Smooth muscle cell (in vitro differentiated cells): ENCODE data around the gene USP53. TPM values are rescaled to one million over a fixed set of nuclear protein-coding genes. Genes with fewer than 3 reads are reported as not detected.

Experiments
- DNase-seq: peaks from one replicate; lab custom pipeline; 2025; ENCODE audit not compliant: unreplicated experiment; lab: John Stamatoyannopoulos, UW
- H2AFZ ChIP-seq: fragments of 200-600 bp; sonication (generic); 2 replicates; pipeline ENCODE4 v1.6.0; 2016; ENCODE audit warnings: antibody characterized with exemption, low read depth, mild to moderate bottlenecking
- H3F3A ChIP-seq: fragments of 200-600 bp; sonication (generic); 2 replicates; pipeline ENCODE4 v1.6.0; 2017; ENCODE audit warnings: antibody characterized with exemption, low read depth
- H3K27ac ChIP-seq: fragments of 200-600 bp; sonication (generic); 2 replicates; pipeline ENCODE4 v1.5.1; 2016; ENCODE audit warnings: low read depth, mild to moderate bottlenecking
- H3K27me3 ChIP-seq: fragments of 200-600 bp; sonication (generic); 2 replicates; pipeline ENCODE4 v1.6.1; 2016; ENCODE audit warnings: low read depth, mild to moderate bottlenecking
- H3K36me3 ChIP-seq: fragments of 200-600 bp; sonication (generic); 2 replicates; pipeline ENCODE4 v1.5.1; 2016; ENCODE audit warnings: low read depth
- H3K4me1 ChIP-seq: fragments of 200-600 bp; sonication (generic); 2 replicates; pipeline ENCODE4 v1.5.1; 2016; ENCODE audit warnings: low read depth
- H3K4me2 ChIP-seq: fragments of 200-600 bp; sonication (generic); 2 replicates; pipeline ENCODE4 v1.6.0; 2016; ENCODE audit warnings: mild to moderate bottlenecking
- H3K4me3 ChIP-seq: fragments of 200-600 bp; sonication (generic); 2 replicates; pipeline ENCODE4 v1.5.1; 2016; ENCODE audit warnings: mild to moderate bottlenecking
- H3K79me2 ChIP-seq: fragments of 200-600 bp; sonication (generic); 2 replicates; pipeline ENCODE4 v1.6.0; 2016; ENCODE audit warnings: low read depth, mild to moderate bottlenecking
- H3K9ac ChIP-seq: fragments of 200-600 bp; sonication (generic); 2 replicates; pipeline ENCODE4 v1.6.0; 2016; ENCODE audit warnings: low read depth
- H3K9me3 ChIP-seq: fragments of 200-600 bp; sonication (generic); replicated peaks from 2 replicates; pipeline ENCODE4 v1.5.1; 2016; ENCODE audit warnings: low read depth
- H4K20me1 ChIP-seq: fragments of 200-600 bp; sonication (generic); 2 replicates; pipeline ENCODE4 v1.6.0; 2016; ENCODE audit warnings: low read depth
- WGBS: methylation state at CpG from one replicate; pipeline ENCODE4 v1.1.7; 2016; ENCODE audit warnings: low lambda C conversion rate; 5-methylcytosine and 5-hydroxymethylcytosine counted together
- polyA plus RNA-seq: library from polyadenylated mRNA; unstranded; fragments of >200 nt; fragmentation: Nextera tagmentation; extraction: Ambion mirVana; gene quantifications from 2 replicates; pipeline ENCODE4 v1.2.1, GENCODE V29; 2016
- total RNA-seq: library from RNA; depleted of rRNA; stranded (reverse); fragments of >200 nt; gene quantifications from 2 replicates; pipeline ENCODE4 v1.2.3, GENCODE V29; 2014
- TF ChIP-seq, protein P1 (sequence below): fragments of 200-600 bp; sonication (generic); IDR thresholded peaks from 2 replicates; pipeline ENCODE4 v1.5.1; 2017; ENCODE audit warnings: borderline replicate concordance, mild to moderate bottlenecking, antibody characterized with exemption; ENCODE audit not compliant: insufficient read depth, poor library complexity, severe bottlenecking

USP53 gene
- total and polyA plus RNA-seq, 2 experiments from 2014 or later, result 4.2 to 16.3 TPM

DNA sequence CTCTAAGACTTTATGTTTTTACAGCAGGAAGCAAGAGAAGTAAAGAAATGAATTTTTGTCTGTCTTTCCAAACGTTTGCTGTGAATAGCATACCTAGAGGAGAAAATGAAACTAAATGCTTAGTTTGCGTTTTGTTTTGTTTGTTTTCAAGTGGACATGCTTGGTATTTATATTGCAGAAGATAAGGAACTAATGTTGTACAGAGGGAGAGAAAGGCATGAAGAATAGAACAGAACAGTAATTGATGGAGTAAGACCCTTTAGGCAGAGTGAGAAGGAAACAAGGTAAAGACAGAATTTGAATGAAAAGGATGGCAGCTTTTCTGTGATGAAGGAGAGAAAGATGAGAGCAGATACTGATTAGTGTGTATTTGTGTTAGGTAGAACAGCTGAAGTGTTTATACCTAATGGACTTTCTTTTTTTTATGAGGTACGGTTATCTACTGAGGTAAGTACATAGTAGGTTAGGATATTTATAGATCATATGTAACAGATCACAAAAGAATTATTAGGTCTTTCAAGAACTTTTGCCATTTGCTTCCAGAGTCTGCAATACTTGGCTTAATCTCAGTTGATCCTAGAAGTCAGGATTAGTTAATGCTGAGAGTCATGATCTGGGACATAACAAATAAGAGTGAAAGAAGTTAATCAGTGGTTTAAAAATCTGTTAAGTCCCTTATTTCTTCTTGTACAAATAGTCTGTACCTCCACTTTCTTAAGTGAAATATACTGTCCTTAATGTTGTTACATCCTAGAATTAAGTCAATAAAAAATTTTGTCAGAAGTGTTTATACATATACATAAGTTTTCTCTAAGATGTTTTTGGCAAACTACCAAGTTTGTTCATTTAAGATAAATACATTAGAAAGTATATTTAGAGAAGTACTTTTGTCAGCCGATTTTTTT, 72.6 kb downstream of the USP53 start:
- Histone ChIP-seq H3K4me2 (peak overlapping the region; percentile 62), H3K79me2 (no peaks in the 10 kb centered on the region), H3K36me3 (no peaks in the 10 kb centered on the region), H3K9me3 (no peaks in the 10 kb centered on the region), H3K4me3 (peak overlapping the region; percentile 32), H3K27ac (peak overlapping the region; percentile 5), H2AFZ (no peak overlapping the region), H3K9ac (peak overlapping the region; percentile 10), H3F3A (peaks cover 9% of the 10 kb centered on the region), H4K20me1 (no peaks in the 10 kb centered on the region), H3K4me1 (peaks cover 12% of the 10 kb centered on the region), H3K27me3 (no peaks in the 10 kb centered on the region)
- no peak for DNase-seq
- 53% methylated on average over 4 of the region's 4 CpGs for WGBS
- TF ChIP-seq, protein P1, sequence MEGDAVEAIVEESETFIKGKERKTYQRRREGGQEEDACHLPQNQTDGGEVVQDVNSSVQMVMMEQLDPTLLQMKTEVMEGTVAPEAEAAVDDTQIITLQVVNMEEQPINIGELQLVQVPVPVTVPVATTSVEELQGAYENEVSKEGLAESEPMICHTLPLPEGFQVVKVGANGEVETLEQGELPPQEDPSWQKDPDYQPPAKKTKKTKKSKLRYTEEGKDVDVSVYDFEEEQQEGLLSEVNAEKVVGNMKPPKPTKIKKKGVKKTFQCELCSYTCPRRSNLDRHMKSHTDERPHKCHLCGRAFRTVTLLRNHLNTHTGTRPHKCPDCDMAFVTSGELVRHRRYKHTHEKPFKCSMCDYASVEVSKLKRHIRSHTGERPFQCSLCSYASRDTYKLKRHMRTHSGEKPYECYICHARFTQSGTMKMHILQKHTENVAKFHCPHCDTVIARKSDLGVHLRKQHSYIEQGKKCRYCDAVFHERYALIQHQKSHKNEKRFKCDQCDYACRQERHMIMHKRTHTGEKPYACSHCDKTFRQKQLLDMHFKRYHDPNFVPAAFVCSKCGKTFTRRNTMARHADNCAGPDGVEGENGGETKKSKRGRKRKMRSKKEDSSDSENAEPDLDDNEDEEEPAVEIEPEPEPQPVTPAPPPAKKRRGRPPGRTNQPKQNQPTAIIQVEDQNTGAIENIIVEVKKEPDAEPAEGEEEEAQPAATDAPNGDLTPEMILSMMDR, result no peak

DNA sequence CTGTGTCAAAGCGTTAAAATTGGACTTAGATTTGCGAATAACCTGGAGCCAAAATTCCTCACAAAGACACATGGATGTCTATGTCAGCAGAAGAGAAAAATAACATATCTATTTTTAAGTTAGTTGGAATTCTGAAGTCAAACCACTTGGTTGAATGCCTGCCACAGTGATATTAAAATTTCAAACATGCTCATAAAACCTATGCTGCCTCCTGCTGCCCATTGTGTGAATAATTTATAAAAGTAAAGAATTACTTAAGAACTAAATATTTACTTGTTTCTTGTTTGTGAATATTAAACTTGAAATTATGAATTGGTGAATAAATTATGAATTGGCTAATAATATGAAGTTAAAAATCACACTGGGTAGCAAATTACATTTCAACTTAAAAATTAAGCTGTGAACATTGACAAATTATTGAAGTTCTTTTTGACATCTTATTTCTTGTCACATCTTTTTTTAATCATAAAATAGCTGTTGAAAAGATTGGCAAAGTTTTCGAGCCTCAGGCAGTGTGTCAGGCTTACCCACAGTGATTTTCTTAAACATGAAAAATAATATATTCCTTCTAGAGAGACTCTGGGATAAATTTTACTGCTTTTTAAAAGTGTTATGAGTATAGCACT, 74.0 kb downstream of the USP53 start:
- WGBS, result 77% methylated on average over 3 of the region's 3 CpGs
- Histone ChIP-seq H3K4me2 (peak overlapping the region; percentile 62), H3K4me1 (peaks cover 12% of the 10 kb centered on the region)

DNA sequence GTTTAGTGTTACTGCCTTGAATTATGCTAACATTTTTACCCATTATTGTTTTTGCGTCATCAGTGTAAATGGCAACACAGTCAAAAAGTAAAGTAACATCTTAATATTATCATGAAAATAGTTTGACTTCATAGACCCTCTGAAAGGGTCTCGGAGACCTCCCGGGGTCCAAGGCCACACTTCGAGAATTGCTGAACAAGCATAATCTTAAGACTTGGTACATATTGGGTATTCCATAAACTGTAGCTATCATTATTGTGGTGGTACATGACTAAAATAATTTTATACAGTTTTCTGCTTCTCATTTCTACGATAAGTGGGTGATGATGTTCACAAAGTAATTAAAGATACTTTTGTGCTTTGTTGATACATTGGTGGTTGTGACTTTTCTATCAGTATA, 76.8 kb downstream of the USP53 start:
- Histone ChIP-seq H3K4me3 (no peak overlapping the region), H3K36me3 (no peaks in the 10 kb centered on the region), H4K20me1 (no peaks in the 10 kb centered on the region), H3K27me3 (no peaks in the 10 kb centered on the region), H3K9ac (no peak overlapping the region), H3K79me2 (no peaks in the 10 kb centered on the region), H3K9me3 (no peaks in the 10 kb centered on the region), H3K4me2 (no peak overlapping the region), H3K27ac (no peak overlapping the region), H3F3A (peaks cover 5% of the 10 kb centered on the region), H3K4me1 (peaks cover 12% of the 10 kb centered on the region), H2AFZ (no peak overlapping the region)
- TF ChIP-seq, protein P1, result no peak
- 96% methylated on average over 5 of the region's 5 CpGs for WGBS
- no peak for DNase-seq

More for the DNA sequence above, 74.0 kb downstream of the USP53 start:
- H3K79me2 ChIP-seq, result no peaks in the 10 kb centered on the region
- no peak overlapping the region for H3K4me3 ChIP-seq
- no peak overlapping the region for H3K9ac ChIP-seq
- no peaks in the 10 kb centered on the region for H3K9me3 ChIP-seq
- H4K20me1 ChIP-seq, result no peaks in the 10 kb centered on the region
- TF ChIP-seq, protein P1, result peak; percentile 66
- H3K27ac ChIP-seq, result peak overlapping the region; percentile 5
- no peak overlapping the region for H2AFZ ChIP-seq
- H3K27me3 ChIP-seq, result no peaks in the 10 kb centered on the region
- peaks cover 9% of the 10 kb centered on the region for H3F3A ChIP-seq
- DNase-seq, result no peak
- no peaks in the 10 kb centered on the region for H3K36me3 ChIP-seq
